HCEC 1CT (cell line): ENCODE data around the gene JAG1.
A peak's percentile ranks its signal among the peaks of the same experiment; 100 is the strongest.

Source experiments
- DNase-seq: peaks from one replicate; pipeline ENCODE4 v3.0.0-alpha.2; 2017

The JAG1 gene

GRCh38 chr20:10699489-10699888 lies 25.7 kb upstream of the JAG1 start:
- no peak for DNase-seq

- DNase-seq = no peak
Observed at GRCh38 chr20:10696650-10697049, 22.9 kb upstream of the JAG1 start.

GRCh38 chr20:10689385-10689784 lies 15.6 kb upstream of the JAG1 start:
- DNase-seq = no peak

GRCh38 chr20:10687895-10688294 lies 14.1 kb upstream of the JAG1 start:
- no peak for DNase-seq

GRCh38 chr20:10686356-10687133 lies 12.7 kb upstream of the JAG1 start:
- no peak for DNase-seq

GRCh38 chr20:10683537-10683936 lies 9.7 kb upstream of the JAG1 start:
- DNase-seq = no peak

GRCh38 chr20:10682939-10683338 lies 9.1 kb upstream of the JAG1 start:
- DNase-seq = no peak

GRCh38 chr20:10681494-10681893 lies 7.7 kb upstream of the JAG1 start:
- DNase-seq = no peak

- no peak for DNase-seq
Observed at GRCh38 chr20:10680571-10680970, 6.8 kb upstream of the JAG1 start.

- no peak for DNase-seq
Observed at GRCh38 chr20:10679269-10679668, 5.5 kb upstream of the JAG1 start.

GRCh38 chr20:10676518-10676917 lies 2.7 kb upstream of the JAG1 start:
- DNase-seq = no peak

- no peak for DNase-seq
Observed at GRCh38 chr20:10675450-10675848, 1.6 kb upstream of the JAG1 start.

- peak; percentile 56 for DNase-seq
Observed at GRCh38 chr20:10674684-10675449, 1.1 kb upstream of the JAG1 start.

GRCh38 chr20:10673176-10673841 lies 490 bp downstream of the JAG1 start:
- DNase-seq = peak; percentile 32

- DNase-seq = peak; percentile 64
Observed at GRCh38 chr20:10672624-10673127, 1.1 kb downstream of the JAG1 start.

GRCh38 chr20:10671919-10672623 lies 1.7 kb downstream of the JAG1 start:
- DNase-seq = peak; percentile 62

GRCh38 chr20:10671221-10671918 lies 2.4 kb downstream of the JAG1 start:
- peak; percentile 99 for DNase-seq

GRCh38 chr20:10670501-10671220 lies 3.1 kb downstream of the JAG1 start:
- no peak for DNase-seq

GRCh38 chr20:10669843-10670446 lies 3.9 kb downstream of the JAG1 start:
- no peak for DNase-seq

GRCh38 chr20:10668677-10669368 lies 5.0 kb downstream of the JAG1 start:
- DNase-seq = no peak
